DOHH2 (cell line): Measurements from ENCODE around the gene VWA5B1.

ENCODE experiments used
- CTCF ChIP-seq: fragments of 200-600 bp; sonication (generic); IDR thresholded peaks from one replicate; pipeline ENCODE4 v1.5.1; 2014; ENCODE audit warnings: antibody characterized with exemption, mild to moderate bottlenecking, low read depth, low read length; ENCODE audit not compliant: poor library complexity, severe bottlenecking
- EZH2phosphoT487 ChIP-seq: fragments of 200-600 bp; sonication (generic); IDR thresholded peaks from 2 replicates; pipeline ENCODE4 v1.6.1; 2017; ENCODE audit warnings: borderline replicate concordance, mild to moderate bottlenecking, antibody characterized with exemption, low read length, moderate library complexity, mixed read lengths

GRCh38 chr1:20271498-20272400 lies 18.9 kb upstream of the VWA5B1 start:
- TF ChIP-seq CTCF (peak; percentile 9), EZH2phosphoT487 (no peak)
